DND-41 (cell line): Measurements from ENCODE around the gene SLC39A11.

Experiments
- CTCF ChIP-seq: IDR thresholded peaks from 2 replicates; pipeline ENCODE4 v1.5.1; 2012; ENCODE audit warnings: borderline replicate concordance, low read length, moderate library complexity, mild to moderate bottlenecking; ENCODE audit not compliant: poor library complexity, severe bottlenecking; ENCODE audit errors: extremely low read depth
- EZH2 ChIP-seq: IDR thresholded peaks from 3 replicates; pipeline ENCODE4 v1.6.1; 2012; ENCODE audit warnings: borderline replicate concordance, low read depth, mild to moderate bottlenecking, moderate library complexity, low read length, inconsistent platforms; ENCODE audit not compliant: severe bottlenecking

DNA sequence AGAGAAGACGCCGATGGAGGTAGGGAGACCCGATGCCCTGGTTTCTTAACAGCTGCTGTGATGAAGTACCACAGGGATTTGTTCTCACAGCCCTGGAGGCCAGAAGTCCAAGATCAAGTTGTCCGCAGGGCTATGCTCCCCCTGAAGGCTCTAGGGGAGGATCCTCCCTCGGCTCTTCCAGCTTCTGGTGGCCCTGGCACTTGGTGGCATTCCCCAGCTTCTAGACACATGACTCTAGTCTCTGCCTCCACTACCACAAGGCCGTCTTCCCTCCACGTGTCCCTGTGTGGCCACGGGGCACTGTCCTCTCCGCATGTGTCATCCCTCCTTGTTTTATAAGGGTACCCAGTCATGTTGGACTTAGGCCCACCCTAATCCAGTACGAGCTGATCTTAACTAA, 375.2 kb downstream of the SLC39A11 start:
- TF ChIP-seq CTCF, result no peak
- no peak for TF ChIP-seq EZH2
